ENCODE data around the gene MIER1. TPM values are rescaled to one million over a fixed set of nuclear protein-coding genes. Genes with fewer than 3 reads are reported as not detected.

The MIER1 gene
- total RNA-seq, 1 donor from 2014 or later: 38.5 TPM

DNA sequence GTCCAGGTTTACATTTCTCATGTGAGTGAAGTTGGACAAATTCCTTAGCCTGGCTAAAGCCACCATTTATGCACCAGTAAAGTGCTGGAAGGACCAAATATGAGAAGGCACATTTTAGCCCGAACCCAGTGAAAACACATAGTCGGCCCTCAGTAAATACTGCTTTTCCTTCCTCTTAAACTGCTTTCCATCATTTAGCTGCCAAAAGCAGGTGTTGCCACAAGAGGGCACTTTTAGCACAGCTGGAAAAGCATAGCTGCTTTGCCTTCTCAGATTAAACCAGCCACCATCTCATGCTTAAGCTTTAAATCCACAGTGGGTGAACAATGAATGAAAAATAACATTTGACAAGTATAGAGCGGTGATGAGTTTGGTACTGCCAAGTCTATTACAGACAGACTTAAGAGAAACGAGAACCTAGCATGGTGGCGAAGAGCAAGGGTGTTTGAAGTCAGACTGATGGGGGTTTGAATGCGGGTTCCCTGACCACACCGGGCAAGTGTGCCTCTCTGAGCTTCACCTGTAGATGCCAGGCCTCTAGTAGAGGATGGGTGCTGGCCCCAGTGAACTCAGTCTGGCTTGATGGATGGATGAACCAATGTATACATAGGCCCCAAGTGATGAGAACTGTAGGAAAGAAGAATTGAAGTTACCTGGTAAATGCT is 71.4 kb downstream of the MIER1 start:
- DNase-seq (ENCODE audit: low spot score): peak; percentile 62

- no peak for DNase-seq (ENCODE audit: low spot score)
Observed at GRCh38 chr1:66998972-66999371, 74.2 kb downstream of the MIER1 start.

- DNase-seq (ENCODE audit: low spot score): no peak
Observed at GRCh38 chr1:66999640-67000400, 75.0 kb downstream of the MIER1 start.

DNA sequence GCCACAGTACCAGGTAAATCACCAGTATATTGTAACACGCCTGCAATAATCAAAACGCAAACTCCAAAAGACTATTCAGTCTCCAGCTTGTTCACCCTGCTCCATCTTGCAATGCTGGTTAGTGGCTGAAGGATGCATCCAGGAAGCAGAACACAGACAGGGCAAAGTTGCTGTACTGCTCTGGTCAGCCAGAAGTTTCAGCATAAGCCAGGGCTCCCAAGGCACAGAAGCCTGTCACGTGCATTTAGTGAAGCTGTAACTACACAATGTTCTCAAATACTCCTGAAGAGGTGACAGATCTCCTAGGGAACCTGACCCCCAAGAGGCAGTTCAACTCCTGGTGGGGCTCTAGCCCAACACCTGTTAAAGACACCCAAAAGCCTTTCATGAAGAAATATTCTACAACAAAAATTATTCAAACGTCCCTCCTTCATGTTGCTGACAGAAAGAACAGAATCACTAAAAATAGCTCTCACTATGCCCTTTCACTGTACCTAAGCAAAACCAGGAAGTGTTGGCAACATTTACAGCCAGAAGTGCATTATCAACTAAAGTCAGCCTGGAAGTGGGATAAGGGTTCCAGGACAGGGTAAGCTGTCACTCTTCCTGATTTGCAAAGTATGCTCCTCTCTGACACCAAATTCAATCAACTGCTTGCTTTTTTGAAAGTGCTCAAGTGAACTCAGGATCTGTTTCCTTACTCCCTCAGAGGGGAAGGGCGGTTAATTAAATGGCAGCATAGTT is 77.1 kb downstream of the MIER1 start:
- no peak for DNase-seq (ENCODE audit: low spot score)

DNA sequence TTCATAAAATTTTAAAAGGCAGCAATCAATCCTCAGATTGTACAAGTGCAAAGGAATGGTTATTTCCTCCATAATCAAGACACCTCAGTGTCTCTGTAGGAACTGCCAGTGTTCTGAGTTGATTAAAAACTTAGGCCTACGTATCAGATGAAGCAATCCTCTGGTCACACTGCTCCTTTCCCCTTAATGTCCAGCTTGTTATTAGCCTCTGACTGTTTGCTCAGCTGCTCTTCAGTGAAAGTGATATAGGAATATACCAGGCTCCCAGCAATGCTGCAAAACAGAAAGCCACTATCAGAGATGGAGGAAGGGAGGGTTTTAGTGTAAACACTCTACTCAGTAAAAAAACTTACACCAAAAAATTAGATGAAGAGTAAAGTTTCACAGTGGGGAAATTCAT is 79.4 kb downstream of the MIER1 start:
- no peak for DNase-seq (ENCODE audit: low spot score)

GRCh38 chr1:67005068-67005467 is 80.3 kb downstream of the MIER1 start:
- DNase-seq (ENCODE audit: low spot score): no peak

DNA sequence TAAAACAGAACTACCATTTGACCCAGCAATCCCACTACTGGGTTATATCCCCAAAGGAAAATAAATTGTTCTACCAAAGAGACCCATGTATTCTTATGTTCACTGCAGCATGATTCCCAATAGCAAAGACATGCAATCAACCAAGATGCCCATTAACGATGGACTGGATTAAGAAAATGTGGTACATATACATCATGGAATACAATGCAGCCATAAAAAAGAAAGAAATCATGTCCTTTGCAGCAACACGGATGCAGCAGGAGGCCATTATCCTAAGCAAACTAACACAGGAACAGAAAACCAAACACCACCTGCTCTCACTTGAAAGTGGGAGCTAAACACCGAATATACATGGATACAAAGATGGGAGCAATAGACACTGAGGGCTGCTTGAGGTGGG is 85.0 kb downstream of the MIER1 start:
- DNase-seq (ENCODE audit: low spot score): no peak

DNA sequence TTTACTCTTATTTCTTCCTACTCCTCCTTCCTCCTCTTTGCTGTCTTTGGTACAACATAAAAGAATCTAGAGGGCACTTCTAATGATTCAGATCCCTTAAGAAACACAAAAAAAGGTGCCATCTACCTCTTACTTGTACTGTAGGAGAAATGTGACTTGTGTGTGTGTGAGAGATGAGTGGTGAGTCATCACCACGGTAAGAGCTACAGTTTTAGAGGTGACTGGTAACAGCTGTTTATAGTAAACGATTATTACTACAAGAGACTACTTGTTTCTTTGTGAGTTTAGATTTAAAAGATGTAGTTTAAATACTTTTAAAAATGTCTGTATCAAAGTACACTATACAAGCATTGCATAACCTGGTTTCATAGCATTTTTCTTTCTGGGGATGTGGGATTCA is 88.8 kb downstream of the MIER1 start:
- DNase-seq (ENCODE audit: low spot score): no peak

DNA sequence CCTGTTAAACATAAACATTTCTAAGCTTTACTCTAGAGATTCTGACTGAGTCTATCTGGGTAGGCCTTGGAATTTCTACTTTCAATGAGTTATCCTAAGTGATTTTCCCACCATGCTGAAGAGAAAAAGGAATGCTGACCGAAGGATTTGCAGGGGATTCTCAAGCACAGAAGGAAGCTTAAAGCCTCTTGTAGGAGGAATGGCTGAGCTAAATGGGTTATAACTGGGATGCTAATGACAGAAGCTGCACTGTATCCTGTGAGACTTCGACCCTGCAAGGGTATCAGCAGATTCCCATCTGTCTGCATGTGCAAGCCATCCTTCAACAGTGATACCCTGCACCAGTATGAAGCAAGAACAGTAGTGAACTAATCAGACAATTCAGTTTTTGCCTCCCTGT is 93.8 kb downstream of the MIER1 start:
- DNase-seq (ENCODE audit: low spot score): no peak

- DNase-seq (ENCODE audit: low spot score): no peak
Observed at GRCh38 chr1:67019121-67019520, 94.3 kb downstream of the MIER1 start.

DNA sequence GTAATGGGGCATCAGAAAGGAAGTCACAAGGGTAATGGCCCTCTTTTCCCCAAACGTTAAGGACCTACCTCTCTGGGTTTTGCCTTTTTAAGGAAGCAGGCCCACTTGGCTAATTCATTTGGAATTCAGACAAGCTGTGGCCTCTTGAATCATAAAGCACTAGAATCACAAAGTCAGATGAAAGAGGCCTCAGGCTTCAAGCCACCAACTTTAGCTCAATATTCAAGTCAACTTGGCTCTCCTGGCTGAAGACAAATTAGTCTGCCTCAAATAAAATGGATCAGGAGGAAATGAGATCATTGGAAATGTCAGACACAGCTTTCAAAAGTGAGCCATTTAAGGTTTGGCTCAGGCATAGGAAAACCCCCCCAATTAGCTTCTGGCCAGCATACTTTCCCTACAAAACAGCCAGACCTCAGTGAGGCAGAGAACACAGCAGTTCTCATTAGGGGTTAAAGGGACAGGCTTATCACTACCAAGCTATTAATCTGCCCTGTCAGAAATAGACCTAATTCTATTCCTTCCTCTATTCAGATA is 94.9 kb downstream of the MIER1 start:
- no peak for DNase-seq (ENCODE audit: low spot score)

DNA sequence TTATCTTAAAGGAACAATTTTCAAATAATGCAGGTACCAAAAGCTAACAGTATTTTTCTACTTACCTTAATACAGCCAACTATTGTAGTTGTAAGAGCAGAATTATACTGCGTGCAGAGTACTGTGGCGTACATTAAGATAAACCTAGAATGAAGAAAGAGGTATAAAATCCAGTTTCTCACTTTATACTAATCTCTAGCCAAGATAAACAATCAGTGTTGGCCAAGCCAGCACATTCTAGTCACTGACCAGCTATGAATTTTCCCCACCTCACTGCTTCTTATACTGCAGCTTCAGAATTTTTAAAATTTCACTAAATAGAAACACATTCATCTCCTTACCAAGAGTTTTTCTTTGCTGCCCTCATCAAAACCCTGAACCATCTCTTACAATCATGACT is 95.5 kb downstream of the MIER1 start:
- DNase-seq (ENCODE audit: low spot score): no peak

DNA sequence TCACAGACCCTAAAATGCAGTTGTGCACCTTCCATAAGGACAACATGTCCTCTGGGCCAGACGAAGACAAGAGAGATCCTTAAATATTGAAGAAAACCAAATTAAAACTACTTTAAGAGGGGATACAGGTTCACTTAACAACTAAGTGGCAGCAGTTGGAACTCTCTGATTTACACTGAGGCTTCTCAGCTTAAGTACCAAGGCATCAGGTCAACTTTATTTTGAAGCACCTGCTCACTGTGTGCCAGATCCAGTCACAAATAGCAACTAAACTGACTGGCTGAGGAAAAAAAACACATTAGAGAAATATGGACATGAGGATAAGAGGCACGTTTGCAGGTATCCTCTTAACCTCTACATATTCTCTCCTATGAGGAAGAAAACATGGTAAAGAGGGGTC is 96.0 kb downstream of the MIER1 start:
- no peak for DNase-seq (ENCODE audit: low spot score)

GRCh38 chr1:67029472-67029871 is 104.7 kb downstream of the MIER1 start:
- no peak for DNase-seq (ENCODE audit: low spot score)

- DNase-seq (ENCODE audit: low spot score): peak; percentile 34
Observed at GRCh38 chr1:67031121-67031858, 106.5 kb downstream of the MIER1 start.

DNA sequence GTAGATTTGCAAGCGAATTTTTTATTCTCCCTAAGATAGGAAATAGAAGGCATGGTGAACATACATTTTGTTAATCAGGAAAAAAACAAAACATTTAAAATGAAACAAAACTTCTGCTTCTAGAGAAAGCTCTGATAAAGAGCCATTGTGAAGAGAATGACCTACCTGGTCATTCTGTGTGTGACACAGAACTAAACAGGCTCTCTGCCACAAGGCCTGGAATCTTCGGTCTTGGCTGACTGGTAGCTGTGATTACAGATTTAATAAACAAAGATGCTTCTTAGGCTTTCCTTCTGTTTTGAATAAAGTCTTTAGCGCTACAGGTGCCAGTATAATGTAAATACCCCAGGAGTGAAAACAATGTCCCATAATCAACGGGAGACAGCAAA is 107.1 kb downstream of the MIER1 start:
- no peak for DNase-seq (ENCODE audit: low spot score)

Other genes starting within 250 kb of the MIER1 start
- gene DYNLT5, start 172.5 kb upstream of the MIER1 start, total RNA-seq: 0.32 TPM
- gene INSL5, start 123.7 kb upstream of the MIER1 start, total RNA-seq: 0.60 TPM
- 17.1 TPM for gene DNAI4, start 134 bp upstream of the MIER1 start, total RNA-seq
- gene SLC35D1, start 129.2 kb downstream of the MIER1 start, total RNA-seq: 16.3 TPM
- not detected for gene C1orf141, start 210.0 kb downstream of the MIER1 start, total RNA-seq
- gene IL23R, start 241.5 kb downstream of the MIER1 start, total RNA-seq: 0.32 TPM